PC-9 (cell line): Measurements from ENCODE around the gene TLK2. TPM values are rescaled to one million over a fixed set of nuclear protein-coding genes. Genes with fewer than 3 reads are reported as not detected.
"Not testable (repeated sequence)": the region's sequence is repeated elsewhere in the genome, so short reads cannot be mapped to it uniquely, and the experiment has no call there.

Experiments
- BruUV-seq: library from RNA; stranded (reverse); fragments of 400-500 nt; replicated peaks from 2 replicates; lab custom pipeline; 2021; lab: Mats Ljungman, UMichigan
- CTCF ChIA-PET: fragments of 300-600 bp; sonication (Branson Sonifier 250); formaldehyde crosslinking; loops from one replicate; lab custom pipeline; 2022; ENCODE audit warnings: antibody characterized with exemption; lab: Charles Lee
- POLR2A ChIA-PET: fragments of 300-600 bp; sonication (Branson Sonifier 250); formaldehyde crosslinking; loops from one replicate; lab custom pipeline; 2022; ENCODE audit warnings: antibody characterized with exemption; ENCODE audit not compliant: unreplicated experiment; lab: Charles Lee
- DNase-seq, 2 experiments: peaks; one replicate each; pipeline versions ENCODE4 v3.0.0 to v3.0.0-alpha.2; 2015 to 2022; ENCODE audit warnings: mixed read lengths in 1 of 2
- H2AFZ ChIP-seq: fragments of 200-600 bp; sonication (generic); 2 replicates; pipeline ENCODE4 v1.8.1; 2017; ENCODE audit warnings: antibody characterized with exemption
- H3F3A ChIP-seq: fragments of 200-600 bp; sonication (generic); 2 replicates; pipeline ENCODE4 v1.8.1; 2017; ENCODE audit warnings: antibody characterized with exemption, mild to moderate bottlenecking, low read depth; ENCODE audit not compliant: insufficient read depth
- H3K27ac ChIP-seq: fragments of 200-600 bp; sonication (generic); 2 replicates; pipeline ENCODE4 v1.6.1; 2016; ENCODE audit warnings: mixed run types
- H3K27me3 ChIP-seq: fragments of 200-600 bp; sonication (generic); 2 replicates; pipeline ENCODE4 v1.6.1; 2016; ENCODE audit warnings: low read depth, mixed run types; ENCODE audit not compliant: insufficient read depth
- H3K36me3 ChIP-seq: fragments of 200-600 bp; sonication (generic); 2 replicates; pipeline ENCODE4 v1.6.1; 2016; ENCODE audit warnings: low read depth, mixed run types
- H3K4me1 ChIP-seq: fragments of 200-600 bp; sonication (generic); replicated peaks from 2 replicates; pipeline ENCODE4 v1.6.1; 2016; ENCODE audit warnings: mixed run types; ENCODE audit not compliant: insufficient read depth
- H3K4me2 ChIP-seq: fragments of 200-600 bp; sonication (generic); 2 replicates; pipeline ENCODE4 v1.6.1; 2017; ENCODE audit warnings: mixed run types
- H3K4me3 ChIP-seq: fragments of 200-600 bp; sonication (generic); 2 replicates; pipeline ENCODE4 v1.6.1; 2016; ENCODE audit warnings: mixed run types
- H3K79me2 ChIP-seq: fragments of 200-600 bp; sonication (generic); 2 replicates; pipeline ENCODE4 v1.6.1; 2017; ENCODE audit warnings: low read depth, mixed run types
- H3K9me2 ChIP-seq: fragments of 200-600 bp; sonication (generic); 2 replicates; pipeline ENCODE4 v1.8.1; 2017; ENCODE audit warnings: mild to moderate bottlenecking; ENCODE audit not compliant: insufficient read depth
- H3K9me3 ChIP-seq: fragments of 200-600 bp; sonication (generic); 2 replicates; pipeline ENCODE4 v1.8.1; 2016; ENCODE audit warnings: low read depth; ENCODE audit not compliant: insufficient read depth
- H4K20me1 ChIP-seq: fragments of 200-600 bp; sonication (generic); 2 replicates; pipeline ENCODE4 v1.8.1; 2017; ENCODE audit not compliant: insufficient read depth
- EZH2 ChIP-seq: fragments of 200-600 bp; sonication (generic); IDR thresholded peaks from 2 replicates; pipeline ENCODE4 v1.8.0; 2017; ENCODE audit warnings: antibody characterized with exemption, low read depth
- intact Hi-C: fragments of 100-400 bp; cut with micrococcal nuclease; formaldehyde crosslinking; loops from one replicate; pipeline ENCODE4 v1.10.0; 2022; ENCODE audit not compliant: unreplicated experiment
- total RNA-seq: library from RNA; stranded (reverse); gene quantifications from 2 replicates; pipeline ENCODE4 v1.2.3, GENCODE V29; 2021
- TF ChIP-seq, protein P1 (sequence below): fragments of 200-600 bp; sonication (generic); conservative IDR thresholded peaks from 2 replicates; pipeline ENCODE4 v1.6.1; 2017; ENCODE audit warnings: mixed run types, antibody characterized with exemption, mild to moderate bottlenecking, moderate library complexity

The TLK2 gene
- total RNA-seq, 1 experiment from 2014 or later: 40.7 TPM

DNA sequence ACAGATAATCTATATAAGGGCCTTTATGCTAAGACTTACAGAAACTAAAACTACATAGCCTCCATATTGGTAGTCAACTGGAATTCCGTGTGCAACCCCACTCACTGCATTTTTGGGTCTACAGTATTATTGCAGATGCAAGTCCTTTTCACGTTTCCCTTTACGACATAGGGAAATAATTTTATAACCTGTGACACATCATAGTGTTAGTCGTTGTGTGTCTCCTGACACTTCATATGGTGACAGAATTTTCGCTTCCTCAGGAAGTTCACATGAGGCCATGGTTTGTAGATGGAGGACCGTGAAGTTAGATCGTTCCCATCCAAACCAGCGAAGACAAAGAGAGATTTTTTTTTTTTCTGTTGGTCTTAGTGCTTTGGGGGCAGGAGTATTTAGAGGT, 133.1 kb downstream of the TLK2 start:
- Histone ChIP-seq H3K79me2 (no peaks in the 10 kb centered on the region), H4K20me1 (no peaks in the 10 kb centered on the region; the same call in none of the 2 replicates), H3K9me2 (no peaks in the 10 kb centered on the region), H3F3A (no peaks in the 10 kb centered on the region), H3K27ac (no peak overlapping the region), H3K9me3 (no peaks in the 10 kb centered on the region), H3K27me3 (no peaks in the 10 kb centered on the region), H3K4me3 (no peak overlapping the region), H3K4me2 (no peak overlapping the region), H3K36me3 (peaks cover 18% of the 10 kb centered on the region; the same call in 1 of the 2 replicates), H2AFZ (no peak overlapping the region), H3K4me1 (no peaks in the 10 kb centered on the region)
- no TSS peak for BruUV-seq
- intact Hi-C loops: no loop called here
- ChIA-PET POLR2A (no interaction called here), CTCF (no interaction called here)
- TF ChIP-seq EZH2: no peak
- TF ChIP-seq, protein P1, sequence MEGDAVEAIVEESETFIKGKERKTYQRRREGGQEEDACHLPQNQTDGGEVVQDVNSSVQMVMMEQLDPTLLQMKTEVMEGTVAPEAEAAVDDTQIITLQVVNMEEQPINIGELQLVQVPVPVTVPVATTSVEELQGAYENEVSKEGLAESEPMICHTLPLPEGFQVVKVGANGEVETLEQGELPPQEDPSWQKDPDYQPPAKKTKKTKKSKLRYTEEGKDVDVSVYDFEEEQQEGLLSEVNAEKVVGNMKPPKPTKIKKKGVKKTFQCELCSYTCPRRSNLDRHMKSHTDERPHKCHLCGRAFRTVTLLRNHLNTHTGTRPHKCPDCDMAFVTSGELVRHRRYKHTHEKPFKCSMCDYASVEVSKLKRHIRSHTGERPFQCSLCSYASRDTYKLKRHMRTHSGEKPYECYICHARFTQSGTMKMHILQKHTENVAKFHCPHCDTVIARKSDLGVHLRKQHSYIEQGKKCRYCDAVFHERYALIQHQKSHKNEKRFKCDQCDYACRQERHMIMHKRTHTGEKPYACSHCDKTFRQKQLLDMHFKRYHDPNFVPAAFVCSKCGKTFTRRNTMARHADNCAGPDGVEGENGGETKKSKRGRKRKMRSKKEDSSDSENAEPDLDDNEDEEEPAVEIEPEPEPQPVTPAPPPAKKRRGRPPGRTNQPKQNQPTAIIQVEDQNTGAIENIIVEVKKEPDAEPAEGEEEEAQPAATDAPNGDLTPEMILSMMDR: no peak
- DNase-seq: no peak

GRCh38 chr17:62612289-62612688, 133.7 kb downstream of the TLK2 start:
- H3K9me3 ChIP-seq, H3F3A ChIP-seq, H3K27ac ChIP-seq, H3K4me1 ChIP-seq, CTCF ChIA-PET, H4K20me1 ChIP-seq, H3K4me3 ChIP-seq, POLR2A ChIA-PET, DNase-seq, H2AFZ ChIP-seq, H3K9me2 ChIP-seq, intact Hi-C loops, H3K4me2 ChIP-seq, H3K27me3 ChIP-seq, H3K79me2 ChIP-seq, BruUV-seq: not testable (repeated sequence)
- peaks cover 18% of the 10 kb centered on the region; the same call in 1 of the 2 replicates for H3K36me3 ChIP-seq

DNA sequence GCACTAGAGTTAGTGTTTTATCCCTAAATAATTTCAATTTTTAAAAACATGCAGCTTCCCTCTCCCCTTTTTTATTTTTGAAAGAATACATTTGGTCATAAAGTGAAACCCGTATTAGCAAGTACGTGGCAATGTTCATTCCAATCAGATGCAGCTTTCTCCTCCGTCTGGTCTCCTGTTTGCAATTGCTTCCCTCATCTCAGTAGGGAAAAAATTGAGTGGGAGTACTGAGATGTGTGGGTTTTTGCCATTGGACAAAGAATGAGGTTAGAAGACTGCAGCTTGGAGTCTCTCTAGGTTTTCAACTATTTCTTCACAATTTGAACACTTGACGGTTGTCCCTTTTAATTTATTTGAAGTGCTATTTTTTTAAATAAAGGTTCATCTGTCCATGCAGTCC, 134.5 kb downstream of the TLK2 start:
- H3K9me2 ChIP-seq, H3F3A ChIP-seq, intact Hi-C loops, CTCF ChIA-PET, H3K4me1 ChIP-seq, H3K79me2 ChIP-seq, H3K4me3 ChIP-seq, BruUV-seq, H4K20me1 ChIP-seq, H3K27me3 ChIP-seq, H2AFZ ChIP-seq, DNase-seq, H3K27ac ChIP-seq, H3K4me2 ChIP-seq, POLR2A ChIA-PET, H3K9me3 ChIP-seq: not testable (repeated sequence)
- peaks cover 13% of the 10 kb centered on the region; the same call in 1 of the 2 replicates for H3K36me3 ChIP-seq

- Histone ChIP-seq H3K27ac (no peak overlapping the region), H3K79me2 (no peaks in the 10 kb centered on the region), H3K36me3 (peaks cover 8% of the 10 kb centered on the region; the same call in 1 of the 2 replicates), H3K4me3 (no peak overlapping the region), H4K20me1 (no peaks in the 10 kb centered on the region; the same call in 1 of the 2 replicates), H3K4me1 (no peaks in the 10 kb centered on the region), H2AFZ (no peak overlapping the region), H3K27me3 (no peaks in the 10 kb centered on the region), H3K9me3 (no peaks in the 10 kb centered on the region), H3K4me2 (no peak overlapping the region), H3K9me2 (no peaks in the 10 kb centered on the region), H3F3A (peaks cover 5% of the 10 kb centered on the region; the same call in 1 of the 2 replicates)
- DNase-seq: no peak
- CTCF ChIA-PET: no interaction called here
- intact Hi-C loops: no loop called here
- POLR2A ChIA-PET: no interaction called here
- TF ChIP-seq, protein P1: no peak
- no peak for TF ChIP-seq EZH2
- BruUV-seq: no TSS peak
These were observed 135.5 kb downstream of the TLK2 start for GRCh38 chr17:62614142-62614541.
